GM12873 (cell line): ENCODE measurements around the gene MZT1.

ENCODE experiments used
- CTCF ChIP-seq: IDR thresholded peaks from 2 replicates; pipeline ENCODE4 v1.5.1; 2012; ENCODE audit warnings: low read depth, mild to moderate bottlenecking, moderate library complexity, low read length, control low read depth; ENCODE audit not compliant: insufficient read depth; ENCODE audit errors: missing control alignments

Gene MZT1

GRCh38 chr13:72727417-72728289 is at the start of gene MZT1, which contains the start of gene BORA:
Gene MZT1, minus strand, starts transcription at chr13:72727629. Its CDS starts 27 bp downstream, at chr13:72727602.
Gene BORA, plus strand, starts transcription at chr13:72727923. Its CDS starts 1,018 bp downstream, at chr13:72728941.
- no peak for TF ChIP-seq CTCF

GRCh38 chr13:72774019-72774418 is 46.6 kb upstream of the MZT1 start:
- no peak for TF ChIP-seq CTCF

- TF ChIP-seq CTCF, result no peak
Observed at GRCh38 chr13:72763411-72763810, 36.0 kb upstream of the MZT1 start.

- no peak for TF ChIP-seq CTCF
Observed at GRCh38 chr13:72760189-72760588, 32.8 kb upstream of the MZT1 start.

- TF ChIP-seq CTCF, result no peak
Observed at GRCh38 chr13:72757792-72758535, 30.5 kb upstream of the MZT1 start.

GRCh38 chr13:72754111-72754510 is 26.7 kb upstream of the MZT1 start:
- no peak for TF ChIP-seq CTCF

- TF ChIP-seq CTCF, result no peak
Observed at GRCh38 chr13:72751220-72751619, 23.8 kb upstream of the MZT1 start.
